ENCODE data around the gene ARFGEF2.
"Not testable (repeated sequence)": the region's sequence is repeated elsewhere in the genome, so short reads cannot be mapped to it uniquely, and the experiment has no call there.

Gene ARFGEF2

DNA sequence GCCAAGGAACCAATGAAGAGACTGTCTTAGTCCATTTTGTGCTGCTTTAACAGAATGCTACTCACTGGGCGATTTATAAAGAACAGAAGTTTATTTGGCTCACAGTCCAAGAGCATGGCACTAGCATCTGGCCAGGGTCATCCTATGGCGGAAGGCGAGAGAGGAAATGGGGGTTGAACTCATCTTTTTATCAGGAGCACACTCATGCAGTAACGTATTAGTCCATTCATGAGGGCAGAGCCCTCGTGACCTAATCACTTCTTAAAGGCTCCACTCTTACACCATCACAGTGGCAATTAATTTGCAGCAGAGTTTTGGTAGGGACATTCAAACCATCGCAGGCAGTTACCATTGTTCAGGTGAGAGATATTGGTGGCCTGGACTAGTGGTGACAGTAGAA, 8.5 kb downstream of the ARFGEF2 start:
- no peak for DNase-seq (ENCODE audit: low read depth)

DNA sequence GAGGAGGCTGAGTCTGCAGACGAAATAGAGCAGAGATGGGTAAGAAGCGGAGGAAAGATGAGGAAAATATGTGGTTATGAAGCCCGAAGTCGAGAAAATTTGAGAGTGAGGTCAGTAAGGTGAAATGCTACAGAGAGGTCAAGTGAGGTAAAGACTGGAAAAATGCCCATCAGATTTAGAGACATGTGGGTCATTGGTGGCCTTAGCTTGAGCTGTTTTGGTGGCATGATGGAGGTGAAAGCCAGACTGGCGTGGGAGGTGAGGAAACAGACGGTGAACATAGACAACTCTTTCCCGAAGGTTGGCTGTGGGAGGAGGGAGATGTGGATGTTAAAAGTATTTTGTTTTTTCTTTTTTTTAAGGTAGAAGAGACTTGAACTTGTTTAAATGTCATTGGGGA, 9.4 kb downstream of the ARFGEF2 start:
- no peak for DNase-seq (ENCODE audit: low read depth)

DNA sequence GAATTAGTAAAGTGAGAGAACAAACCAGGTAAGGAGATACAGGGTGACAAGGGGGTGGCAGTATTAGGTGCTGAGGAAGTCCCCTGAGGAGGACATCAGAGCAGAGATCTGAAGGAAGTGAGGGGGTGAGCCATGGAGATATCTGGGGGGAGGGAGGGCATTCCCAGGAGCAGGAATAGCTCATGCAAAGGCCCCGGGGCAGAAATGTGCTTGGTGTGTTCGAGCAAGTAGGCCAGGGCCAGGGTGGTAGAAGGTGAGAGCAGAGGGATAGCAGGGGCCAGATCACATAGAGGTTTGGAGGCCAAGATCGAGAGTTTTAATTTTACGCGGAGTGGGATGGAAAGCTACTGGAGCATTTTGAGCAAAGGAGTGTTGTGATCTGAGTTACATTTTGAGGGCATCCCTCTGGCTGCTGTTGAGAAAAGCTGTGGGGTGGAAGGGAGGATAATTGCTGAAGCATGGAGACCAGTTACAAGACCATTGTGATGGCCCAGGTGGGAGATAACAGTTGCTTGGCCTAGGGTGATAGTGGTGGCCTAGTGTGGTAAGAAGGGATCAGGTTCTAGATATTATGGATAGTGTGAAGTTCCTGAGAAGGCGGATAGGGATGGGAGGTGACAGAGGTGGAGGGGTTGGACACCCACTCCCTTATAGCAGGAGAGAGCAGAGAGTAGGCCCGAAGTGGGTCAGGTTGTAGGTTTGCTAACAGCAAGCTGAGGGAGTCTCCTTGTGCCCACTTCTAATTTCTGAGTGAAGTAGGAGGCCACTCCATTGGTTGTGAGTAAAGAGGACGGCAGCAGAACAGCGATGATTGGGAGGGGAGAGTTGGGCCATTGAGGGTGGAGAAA, 10.2 kb downstream of the ARFGEF2 start:
- no peak for DNase-seq (ENCODE audit: low read depth)

DNA sequence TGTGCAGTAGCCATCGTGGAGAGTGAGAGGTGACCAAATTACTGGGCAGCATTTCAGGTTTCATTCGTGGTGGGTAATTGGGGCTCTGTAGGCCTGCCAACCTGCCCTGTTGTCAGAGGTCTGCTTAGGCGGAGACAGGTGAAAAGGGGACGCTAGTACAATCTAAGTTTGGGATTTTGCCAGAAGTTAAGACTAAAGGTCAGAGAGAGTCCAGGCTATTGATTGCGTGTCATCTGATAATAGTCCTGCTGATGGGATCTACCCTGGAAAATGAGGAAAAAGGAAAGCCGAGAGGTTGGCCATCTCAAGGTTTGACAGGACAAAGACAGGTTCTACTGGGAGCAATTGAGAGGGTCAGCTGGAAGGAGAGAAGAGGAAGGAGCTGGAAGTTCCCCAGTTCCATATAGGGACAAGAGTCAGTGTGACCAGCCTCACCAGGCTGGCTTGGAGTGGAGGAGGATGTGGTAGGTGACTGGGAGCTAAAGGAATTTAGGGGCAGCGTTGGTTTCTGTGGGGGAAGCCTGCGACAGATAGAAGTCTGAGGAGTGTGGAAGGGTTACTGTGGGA, 10.9 kb downstream of the ARFGEF2 start:
- no peak for DNase-seq (ENCODE audit: low read depth)

DNA sequence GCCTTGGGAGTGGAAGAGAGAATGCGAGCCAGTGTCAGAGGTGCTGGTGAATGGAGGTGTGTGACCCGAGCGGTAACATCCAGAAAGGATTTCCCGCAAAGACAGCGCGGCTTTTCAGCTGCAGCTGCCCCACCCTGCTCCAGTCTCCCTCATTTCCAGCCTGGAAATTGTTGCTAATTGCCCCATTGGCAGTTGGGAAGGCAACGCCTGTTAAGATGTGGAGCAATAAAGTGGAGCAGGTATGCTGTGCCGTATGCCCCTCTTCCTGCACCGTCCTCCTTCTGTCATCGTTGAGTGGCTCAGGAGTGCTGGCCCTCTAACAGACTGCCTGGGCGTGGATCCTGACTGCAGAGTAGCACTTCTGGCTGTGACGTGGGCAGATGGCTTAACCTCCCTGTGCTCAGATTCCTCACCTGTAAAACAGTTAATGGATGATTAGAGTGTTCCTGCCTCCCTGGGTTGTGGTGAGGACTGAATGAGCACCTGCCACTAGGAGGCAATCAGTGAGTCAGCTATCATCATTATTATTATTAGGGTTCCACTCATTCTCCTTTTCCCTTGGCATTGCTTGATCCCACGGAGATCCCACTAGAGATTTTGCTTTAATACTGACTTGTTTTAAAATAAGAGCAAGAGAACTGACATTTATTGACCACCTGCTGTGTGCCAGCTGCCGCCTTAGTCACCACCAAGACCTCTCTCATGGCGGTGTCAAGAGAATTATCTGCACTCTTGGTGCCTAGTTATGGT, 11.7 kb downstream of the ARFGEF2 start:
- DNase-seq (ENCODE audit: low read depth): no peak

DNA sequence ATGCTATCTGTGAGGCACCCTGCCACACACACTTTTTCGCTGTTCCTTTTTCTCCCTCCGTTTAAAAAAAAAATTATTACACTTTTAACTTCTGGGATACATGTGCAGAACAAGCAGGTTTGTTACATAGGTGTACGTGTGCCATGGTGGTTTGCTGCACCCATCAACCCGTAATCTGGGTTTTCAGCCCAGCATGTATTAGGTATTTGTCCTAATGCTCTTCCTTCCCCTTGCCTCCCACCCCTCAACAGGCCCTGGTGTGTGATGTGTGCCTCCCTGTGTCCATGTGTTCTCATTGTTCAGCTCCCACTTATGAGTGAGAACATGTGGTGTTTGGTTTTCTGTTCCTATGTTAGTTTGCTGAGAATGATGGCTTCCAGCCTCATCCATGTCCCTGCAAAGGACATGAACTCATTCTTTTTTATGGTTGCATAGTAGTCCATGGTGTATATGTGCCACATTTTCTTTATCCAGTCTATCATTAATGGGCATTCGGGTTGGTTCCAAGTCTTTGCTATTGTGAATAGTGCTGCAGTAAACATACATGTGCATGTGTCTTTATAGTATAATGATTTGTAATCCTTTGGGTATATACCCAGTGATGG, 12.9 kb downstream of the ARFGEF2 start:
- DNase-seq (ENCODE audit: low read depth): not testable (repeated sequence)

DNA sequence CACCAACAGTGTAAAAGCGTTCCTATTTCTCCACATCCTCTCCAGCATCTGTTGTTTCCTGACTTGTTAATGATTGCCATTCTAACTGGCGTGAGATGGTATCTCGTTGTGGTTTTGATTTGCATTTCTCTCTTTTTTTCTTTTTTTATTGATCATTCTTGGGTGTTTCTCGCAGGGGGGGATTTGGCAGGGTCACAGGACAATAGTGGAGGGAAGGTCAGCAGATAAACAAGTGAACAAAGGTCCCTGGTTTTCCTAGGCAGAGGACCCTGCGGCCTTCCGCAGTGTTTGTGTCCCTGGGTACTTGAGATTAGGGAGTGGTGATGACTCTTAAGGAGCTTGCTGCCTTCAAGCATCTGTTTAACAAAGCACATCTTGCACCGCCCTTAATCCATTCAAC, 13.5 kb downstream of the ARFGEF2 start:
- not testable (repeated sequence) for DNase-seq (ENCODE audit: low read depth)

DNA sequence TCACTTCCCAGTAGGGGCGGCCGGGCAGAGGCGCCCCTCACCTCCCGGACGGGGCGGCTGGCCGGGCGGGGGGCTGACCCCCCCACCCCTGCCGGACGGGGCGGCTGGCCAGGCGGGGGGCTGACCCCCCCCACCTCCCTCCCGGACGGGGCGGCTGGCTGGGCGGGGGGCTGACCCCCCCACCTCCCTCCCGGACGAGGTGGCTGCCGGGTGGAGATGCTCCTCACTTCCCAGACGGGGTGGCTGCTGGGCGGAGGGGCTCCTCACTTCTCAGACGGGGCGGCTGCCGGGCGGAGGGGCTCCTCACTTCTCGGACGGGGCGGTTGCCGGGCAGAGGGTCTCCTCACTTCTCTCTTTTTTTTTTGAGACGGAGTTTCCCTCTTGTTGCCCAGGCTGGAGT, 14.7 kb downstream of the ARFGEF2 start:
- DNase-seq (ENCODE audit: low read depth): not testable (repeated sequence)

DNA sequence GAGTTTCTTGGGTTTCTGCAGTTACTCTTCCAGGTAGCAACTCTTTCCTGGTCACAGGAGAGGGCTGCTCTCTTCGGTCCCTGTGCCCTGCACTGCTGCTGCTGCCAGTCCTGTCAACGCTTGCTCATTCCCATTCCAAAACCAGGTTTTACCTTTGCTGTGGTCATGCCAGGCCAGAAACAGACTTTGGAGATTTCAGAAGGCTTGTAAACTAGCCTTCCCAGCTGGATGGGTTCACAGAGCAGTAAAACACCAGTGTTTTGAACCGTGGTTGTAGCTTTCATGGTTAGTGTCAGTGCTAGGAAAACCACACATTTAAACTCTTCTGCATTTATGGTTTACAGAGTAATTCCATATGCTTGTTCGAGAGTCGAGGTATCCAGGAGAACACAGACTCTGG, 16.2 kb downstream of the ARFGEF2 start:
- no peak for DNase-seq (ENCODE audit: low read depth)

DNA sequence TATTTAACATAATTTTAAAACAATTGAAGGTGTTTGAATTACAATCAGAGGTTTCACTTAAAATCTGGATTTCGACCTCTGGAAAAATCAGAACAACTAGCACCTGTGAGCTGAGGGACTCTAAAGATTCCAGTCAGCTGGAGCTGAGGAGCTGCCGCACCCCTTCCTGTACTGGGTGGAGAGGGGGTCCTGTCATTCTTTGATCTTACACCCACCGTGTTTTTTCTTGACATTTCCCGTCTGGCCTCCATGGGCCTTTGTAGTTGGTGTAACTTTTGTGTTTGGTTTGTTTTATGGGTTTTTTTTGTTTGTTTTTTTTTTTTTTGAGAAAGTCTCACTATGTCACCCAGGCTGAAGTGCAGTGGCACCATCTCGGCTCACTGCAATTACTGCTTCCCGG, 17.2 kb downstream of the ARFGEF2 start:
- DNase-seq (ENCODE audit: low read depth): no peak

DNA sequence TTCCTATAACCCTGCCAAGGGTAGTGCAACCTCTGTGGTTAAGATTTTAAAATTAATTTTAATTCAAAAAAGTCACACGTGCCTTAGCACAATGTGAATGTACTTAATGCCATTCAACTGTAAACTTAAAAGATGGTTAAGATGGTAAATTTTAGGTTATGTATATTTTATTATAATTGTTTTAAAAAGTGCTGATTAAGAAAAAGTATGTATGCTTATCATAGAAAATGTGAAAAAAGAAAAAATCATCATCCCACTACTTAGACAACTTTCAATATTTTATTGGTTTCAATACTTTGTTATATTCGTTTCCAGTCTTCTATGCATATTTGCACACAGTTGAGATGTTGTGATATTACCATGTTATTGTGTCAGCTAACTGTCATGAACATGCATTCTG, 18.7 kb downstream of the ARFGEF2 start:
- no peak for DNase-seq (ENCODE audit: low read depth)

DNA sequence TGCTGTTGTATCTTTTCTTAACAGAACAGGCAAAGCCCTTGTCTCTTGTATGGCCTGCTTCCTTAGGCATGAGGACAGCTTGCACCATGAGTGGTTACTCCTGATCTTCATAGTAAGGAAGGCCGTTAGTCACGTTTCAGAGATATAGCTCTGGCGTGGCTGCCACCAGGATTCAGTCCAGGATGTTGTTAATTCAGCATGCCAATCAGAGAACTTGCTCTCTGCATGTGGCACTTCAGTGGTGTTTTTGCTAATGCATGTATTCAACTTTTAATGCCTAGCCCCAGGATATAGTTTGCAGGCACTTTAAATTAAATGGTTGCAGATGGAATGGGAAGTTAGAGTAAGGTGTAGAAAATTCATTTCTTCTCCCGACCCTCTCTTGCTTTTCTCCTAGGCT, 20.0 kb downstream of the ARFGEF2 start:
- no peak for DNase-seq (ENCODE audit: low read depth)

DNA sequence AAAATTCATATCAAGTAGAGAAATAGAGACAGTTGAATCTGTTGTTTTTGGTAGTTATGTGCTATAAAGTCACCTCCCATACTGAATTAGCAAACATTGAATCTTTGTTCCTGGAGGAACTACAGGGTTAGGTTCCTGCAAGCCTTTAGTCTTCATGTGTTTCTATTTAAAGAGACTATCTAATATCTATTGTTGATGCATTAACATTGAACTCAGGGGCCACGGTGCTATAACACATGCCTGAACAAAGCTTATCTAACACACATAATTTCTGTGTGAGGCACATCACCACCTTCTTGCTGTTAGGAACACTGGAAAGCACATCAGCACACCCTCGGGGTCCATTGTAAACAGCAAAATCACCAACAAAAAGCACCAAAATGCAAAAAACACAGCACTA, 21.2 kb downstream of the ARFGEF2 start:
- DNase-seq (ENCODE audit: low read depth): no peak

DNA sequence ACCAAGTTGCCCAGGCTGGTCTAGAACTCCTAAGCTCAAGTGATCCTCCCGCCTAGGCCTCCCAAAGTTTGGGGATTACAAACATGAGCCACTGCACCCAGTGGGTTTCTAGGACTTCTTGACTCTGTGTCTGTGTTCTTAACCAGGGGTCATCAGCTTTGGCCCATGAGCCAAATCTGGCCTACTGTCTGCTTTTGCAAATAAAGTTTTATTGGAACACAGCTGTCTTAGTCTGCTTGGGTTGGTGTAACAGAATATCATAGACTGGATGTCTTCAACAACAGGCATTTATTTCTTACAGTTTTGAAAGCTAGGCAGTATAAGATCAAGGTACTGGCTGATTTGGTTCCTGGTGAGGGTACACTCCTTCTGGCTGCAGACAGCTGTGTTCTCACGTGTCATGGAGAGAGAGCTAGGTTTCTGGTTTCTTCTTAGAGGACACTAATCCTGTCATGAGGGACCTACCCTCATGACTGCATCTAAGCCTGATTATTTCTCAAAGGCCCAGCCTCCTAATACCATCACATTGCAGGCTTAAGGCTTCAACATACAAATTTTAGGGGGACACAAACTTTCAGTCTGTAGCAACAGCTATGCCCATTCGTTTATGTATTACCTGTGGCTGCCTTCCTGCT, 23.3 kb downstream of the ARFGEF2 start:
- no peak for DNase-seq (ENCODE audit: low read depth)

DNA sequence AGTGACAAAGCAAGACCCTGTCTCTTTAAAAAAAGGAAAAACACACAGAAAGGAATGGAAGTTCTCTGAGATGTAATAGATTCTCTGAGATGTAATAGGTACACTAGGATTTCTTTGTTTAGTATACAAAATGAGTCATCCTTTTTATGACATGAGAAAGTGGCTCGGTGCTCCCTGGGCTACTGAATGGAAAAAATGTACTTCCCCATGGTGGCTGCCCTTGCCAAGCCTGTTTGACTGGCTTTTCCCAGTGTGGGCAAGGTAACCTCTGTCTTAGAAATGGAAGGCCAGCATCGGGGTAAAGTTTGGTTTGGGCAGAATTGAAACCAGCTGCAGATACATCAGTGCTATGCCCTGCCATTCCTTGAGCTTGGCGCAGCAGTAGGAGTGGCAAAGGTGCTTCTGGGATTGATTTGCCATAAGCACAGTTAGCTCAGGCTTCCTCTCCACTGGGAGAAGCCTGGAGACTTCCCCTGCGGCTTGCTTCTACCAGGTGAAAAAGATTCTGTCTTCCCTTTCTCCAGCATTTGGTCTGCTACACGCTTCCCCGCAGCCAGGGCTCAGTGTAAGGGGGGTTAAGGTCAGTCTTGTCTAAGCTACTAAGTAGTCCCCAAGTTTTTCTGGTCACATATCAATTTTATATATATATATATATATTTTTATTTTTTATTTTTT, 24.5 kb downstream of the ARFGEF2 start:
- DNase-seq (ENCODE audit: low read depth): no peak

DNA sequence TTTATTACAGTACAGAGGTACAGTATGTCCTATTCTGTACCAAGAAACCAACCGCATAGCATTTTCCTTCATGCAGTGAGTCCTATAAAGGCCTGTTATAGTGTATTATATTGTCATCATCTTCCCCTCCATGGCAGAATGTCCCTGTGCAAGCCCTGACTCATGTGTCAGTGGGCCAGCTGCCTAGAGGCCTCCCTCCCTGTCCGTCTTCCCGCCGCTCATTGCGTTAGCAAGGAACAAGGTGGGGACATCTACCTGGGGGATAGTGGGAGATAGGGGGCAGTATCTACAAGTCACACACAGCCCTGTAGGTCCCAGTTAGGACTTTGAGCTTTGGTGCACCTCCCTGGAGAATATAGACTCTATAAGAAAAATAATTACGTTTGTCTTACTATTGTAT, 27.1 kb downstream of the ARFGEF2 start:
- no peak for DNase-seq (ENCODE audit: low read depth)

DNA sequence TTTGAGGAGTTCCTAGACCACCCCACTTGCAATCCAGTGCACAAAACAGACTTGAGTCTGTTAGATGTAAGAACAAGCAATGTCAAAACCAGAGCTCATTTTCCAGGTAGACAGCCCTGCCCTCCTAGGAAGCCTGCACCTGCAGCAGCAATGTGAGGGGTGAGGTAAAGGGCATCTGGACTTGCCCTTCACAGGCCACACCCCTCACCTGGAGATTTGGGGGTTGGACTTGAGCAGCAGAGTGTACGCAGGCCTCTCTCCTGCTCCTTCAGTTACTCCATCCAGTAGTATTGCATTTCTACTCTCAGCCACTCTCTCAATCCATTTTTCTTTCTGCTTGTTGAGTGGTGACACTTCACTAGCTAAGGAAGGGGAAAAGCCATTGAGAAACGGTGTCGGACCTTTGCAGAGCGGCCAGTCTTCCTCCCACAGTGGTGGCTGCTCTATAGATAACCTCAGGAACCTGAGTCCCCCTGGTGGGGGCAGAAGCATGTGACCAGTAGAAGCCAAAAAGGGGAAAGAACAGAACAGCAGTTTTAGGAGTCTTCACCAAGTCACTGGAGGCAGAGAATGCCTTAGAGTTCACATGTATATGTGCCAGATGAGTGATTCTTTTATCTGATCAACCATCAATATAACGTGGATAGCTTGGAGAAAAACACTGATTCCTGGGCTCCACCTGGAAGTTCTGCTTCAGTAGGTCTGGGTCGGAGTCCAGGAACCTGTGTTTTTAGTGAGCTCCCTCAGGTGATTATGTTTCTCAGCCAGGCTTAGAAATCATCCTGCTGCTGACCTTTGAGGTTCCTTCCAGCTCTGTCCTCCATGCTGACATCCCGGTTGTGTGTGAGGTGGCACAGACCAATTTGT, 28.0 kb downstream of the ARFGEF2 start:
- no peak for DNase-seq (ENCODE audit: low read depth)

DNA sequence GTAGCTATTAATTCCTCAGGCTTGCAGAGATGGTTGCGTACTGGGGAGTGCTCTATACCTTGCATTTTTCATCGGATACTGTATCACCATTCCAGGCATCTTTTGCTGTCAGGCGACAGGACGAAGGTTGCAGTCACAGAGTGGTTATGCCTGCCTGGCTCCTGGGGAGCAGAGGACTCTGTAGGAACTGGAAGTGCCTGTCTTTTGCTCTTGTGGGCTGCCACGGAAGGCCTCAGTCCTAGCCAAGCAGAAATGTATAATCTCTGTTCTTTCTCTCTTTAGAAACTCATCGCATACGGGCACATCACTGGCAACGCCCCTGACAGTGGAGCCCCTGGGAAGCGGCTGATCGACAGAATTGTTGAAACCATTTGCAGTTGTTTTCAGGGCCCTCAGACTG, 29.5 kb downstream of the ARFGEF2 start:
- no peak for DNase-seq (ENCODE audit: low read depth)

DNA sequence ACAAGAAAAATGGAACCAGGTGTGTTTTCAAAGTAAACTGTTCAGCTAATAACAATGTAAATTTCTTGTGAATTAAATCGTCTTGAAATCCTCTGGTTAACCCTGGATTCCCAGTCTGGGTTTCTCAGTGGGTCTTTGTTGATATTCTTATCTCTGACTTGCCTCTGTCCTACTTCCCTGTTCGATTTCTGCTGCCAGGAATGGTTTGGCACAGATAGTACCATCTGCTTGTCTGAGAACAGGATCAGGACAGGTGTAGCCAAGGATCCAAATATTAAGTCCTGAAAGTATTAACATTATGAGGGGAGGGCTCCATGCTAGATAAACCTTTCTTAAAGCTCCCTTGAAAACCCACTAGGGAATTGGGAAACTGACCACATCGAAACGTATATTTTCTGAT, 30.1 kb downstream of the ARFGEF2 start:
- no peak for DNase-seq (ENCODE audit: low read depth)

DNA sequence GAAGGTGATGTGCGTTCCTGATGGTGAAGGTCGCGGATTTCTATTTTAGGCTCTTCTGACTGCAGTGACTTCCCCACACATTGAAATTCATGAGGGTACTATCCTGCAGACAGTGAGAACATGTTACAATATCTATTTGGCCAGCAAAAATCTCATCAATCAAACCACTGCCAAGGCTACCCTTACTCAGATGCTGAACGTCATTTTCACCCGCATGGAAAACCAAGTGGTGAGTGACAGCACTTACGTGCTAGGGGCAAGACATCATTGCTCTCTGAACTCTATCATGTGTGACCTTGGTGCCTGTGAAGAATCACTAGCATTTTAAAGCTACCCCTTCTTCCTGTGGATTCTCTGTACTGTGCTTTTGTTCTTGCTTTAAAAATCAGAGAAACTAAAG, 31.1 kb downstream of the ARFGEF2 start:
- DNase-seq (ENCODE audit: low read depth): no peak

DNA sequence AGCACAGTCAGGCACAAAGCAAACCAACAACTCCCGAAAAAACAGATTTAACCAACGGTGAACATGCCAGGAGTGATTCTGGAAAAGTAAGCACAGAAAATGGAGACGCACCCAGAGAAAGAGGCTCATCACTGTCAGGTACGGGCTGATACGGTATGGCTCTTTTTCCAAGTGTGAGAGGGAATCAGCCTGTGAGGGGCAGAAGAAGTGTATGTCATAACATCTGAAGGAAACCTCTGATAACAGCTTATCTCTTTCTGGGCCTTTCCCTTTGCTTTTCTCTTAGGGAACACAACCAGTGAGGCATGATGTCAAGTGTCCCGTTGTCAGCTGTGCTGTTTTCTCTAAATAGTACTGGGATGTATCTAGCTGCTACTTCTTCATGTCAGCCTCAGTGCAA, 32.1 kb downstream of the ARFGEF2 start:
- no peak for DNase-seq (ENCODE audit: low read depth)
